GM23338 (cell line): ENCODE measurements around the gene TDRD7. TPM values are rescaled to one million over a fixed set of nuclear protein-coding genes. Genes with fewer than 3 reads are reported as not detected.

Source experiments
- ATAC-seq: fragments of 200-7000 bp; cut with Tn5 transposase; 3 replicates; pipeline ENCODE4 v1.9.1; 2020
- DNase-seq: peaks from one replicate; pipeline ENCODE4 v3.0.0-alpha.2; 2015; ENCODE audit warnings: low spot score
- H2AFZ ChIP-seq: fragments of 200-600 bp; sonication (generic); 2 replicates; pipeline ENCODE4 v1.8.0; 2016; ENCODE audit warnings: antibody characterized with exemption, mild to moderate bottlenecking, moderate library complexity
- H3F3A ChIP-seq: fragments of 200-600 bp; sonication (generic); replicated peaks from 2 replicates; pipeline ENCODE4 v1.8.0; 2017; ENCODE audit warnings: antibody characterized with exemption, mixed run types, low read depth
- H3K27ac ChIP-seq: fragments of 200-600 bp; sonication (generic); 2 replicates; pipeline ENCODE4 v1.6.1; 2016; ENCODE audit warnings: low read depth
- H3K27me3 ChIP-seq: fragments of 200-600 bp; sonication (generic); 2 replicates; pipeline ENCODE4 v1.8.0; 2016; ENCODE audit warnings: mild to moderate bottlenecking, mixed run types, moderate library complexity; ENCODE audit not compliant: insufficient read depth
- H3K36me3 ChIP-seq: fragments of 200-600 bp; sonication (generic); 2 replicates; pipeline ENCODE4 v1.8.0; 2016; ENCODE audit warnings: mild to moderate bottlenecking; ENCODE audit not compliant: insufficient read depth
- H3K4me1 ChIP-seq: fragments of 200-600 bp; sonication (generic); 2 replicates; pipeline ENCODE4 v1.8.0; 2016; ENCODE audit warnings: mild to moderate bottlenecking, moderate library complexity; ENCODE audit not compliant: insufficient read depth
- H3K4me2 ChIP-seq: fragments of 200-600 bp; sonication (generic); 2 replicates; pipeline ENCODE4 v1.7.1; 2017; ENCODE audit warnings: mixed run types
- H3K4me3 ChIP-seq: fragments of 200-600 bp; sonication (generic); 2 replicates; pipeline ENCODE4 v1.6.1; 2016; ENCODE audit warnings: mixed run types
- H3K79me2 ChIP-seq: fragments of 200-600 bp; sonication (generic); replicated peaks from 2 replicates; pipeline ENCODE4 v1.8.0; 2017; ENCODE audit warnings: mild to moderate bottlenecking; ENCODE audit not compliant: insufficient read depth
- H3K9me2 ChIP-seq: fragments of 200-600 bp; sonication (generic); 2 replicates; pipeline ENCODE4 v1.8.0; 2017; ENCODE audit not compliant: insufficient read depth
- H4K20me1 ChIP-seq: fragments of 200-600 bp; sonication (generic); replicated peaks from 2 replicates; pipeline ENCODE4 v1.8.0; 2017; ENCODE audit warnings: mild to moderate bottlenecking; ENCODE audit not compliant: insufficient read depth
- H3K27ac Mint-ChIP-seq: 2 replicates; pipeline ENCODE4 v1.8.0; 2020; ENCODE audit warnings: inconsistent platforms, mild to moderate bottlenecking, moderate library complexity, mixed read lengths
- H3K27me3 Mint-ChIP-seq: 3 replicates; pipeline ENCODE4 v1.8.0; 2022; ENCODE audit warnings: low read depth, mild to moderate bottlenecking, moderate library complexity, mixed read lengths, inconsistent platforms; ENCODE audit not compliant: insufficient read depth, poor library complexity
- H3K36me3 Mint-ChIP-seq: 3 replicates; pipeline ENCODE4 v1.8.0; 2021; ENCODE audit warnings: low read depth, mild to moderate bottlenecking, inconsistent platforms, moderate library complexity, mixed read lengths
- H3K4me1 Mint-ChIP-seq: 3 replicates; pipeline ENCODE4 v1.8.0; 2020; ENCODE audit warnings: mild to moderate bottlenecking, inconsistent platforms, mixed read lengths
- H3K4me3 Mint-ChIP-seq: 3 replicates; pipeline ENCODE4 v1.8.0; 2021; ENCODE audit warnings: moderate library complexity, mild to moderate bottlenecking, inconsistent platforms, mixed read lengths
- H3K9me3 Mint-ChIP-seq: 3 replicates; pipeline ENCODE4 v1.8.0; 2020; ENCODE audit warnings: moderate library complexity, mild to moderate bottlenecking, inconsistent platforms, mixed read lengths
- CREB1 ChIP-seq: fragments of 250-450 bp; sonication (Bioruptor Pico); IDR thresholded peaks from 2 replicates; pipeline ENCODE4 v1.5.0; 2020; ENCODE audit warnings: low read depth, mild to moderate bottlenecking, moderate library complexity
- CTCF ChIP-seq, 2 experiments: fragments of 200-600 bp in 1 of 2; sonication (generic) in 1 of 2; conservative IDR thresholded peaks; 2 replicates each; pipeline versions ENCODE4 v1.5.1 to v1.6.1; 2016 to 2017; ENCODE audit warnings: antibody characterized with exemption in 2 of 2, low read depth in 2 of 2, mild to moderate bottlenecking in 2 of 2, moderate library complexity in 1 of 2
- ETS1 ChIP-seq: IDR thresholded peaks from 2 replicates; pipeline ENCODE4 v1.6.1; 2016; ENCODE audit warnings: antibody characterized with exemption
- EZH2 ChIP-seq: fragments of 200-600 bp; sonication (generic); IDR thresholded peaks from one replicate; pipeline ENCODE4 v1.8.0; 2017; ENCODE audit warnings: antibody characterized with exemption, mild to moderate bottlenecking, low read depth; ENCODE audit not compliant: unreplicated experiment
- EZH2phosphoT487 ChIP-seq: fragments of 200-600 bp; sonication (generic); IDR thresholded peaks from one replicate; pipeline ENCODE4 v1.8.1; 2018; ENCODE audit warnings: antibody characterized with exemption; ENCODE audit not compliant: unreplicated experiment
- JUNB ChIP-seq: IDR thresholded peaks from one replicate; pipeline ENCODE4 v1.6.1; 2016; ENCODE audit warnings: antibody characterized with exemption; ENCODE audit not compliant: unreplicated experiment
- NANOG ChIP-seq: IDR thresholded peaks from 2 replicates; pipeline ENCODE4 v1.6.1; 2016; ENCODE audit warnings: antibody characterized with exemption, borderline replicate concordance
- POLR2AphosphoS5 ChIP-seq: IDR thresholded peaks from 2 replicates; pipeline ENCODE4 v1.6.1; 2016; ENCODE audit warnings: antibody characterized with exemption, low read depth
- REST ChIP-seq: IDR thresholded peaks from one replicate; pipeline ENCODE4 v1.6.1; 2018; ENCODE audit warnings: antibody characterized with exemption; ENCODE audit not compliant: unreplicated experiment
- STAT1 ChIP-seq: IDR thresholded peaks from one replicate; pipeline ENCODE4 v1.6.1; 2016; ENCODE audit warnings: antibody characterized with exemption; ENCODE audit not compliant: unreplicated experiment
- ZNF114 ChIP-seq: fragments of 250-450 bp; sonication (Bioruptor Pico); IDR thresholded peaks from 2 replicates; pipeline ENCODE4 v1.5.0; 2020; ENCODE audit warnings: mild to moderate bottlenecking, moderate library complexity
- ZNF331 ChIP-seq: fragments of 250-450 bp; sonication (Bioruptor Pico); IDR thresholded peaks from 2 replicates; pipeline ENCODE4 v1.5.0; 2020; ENCODE audit warnings: low read depth, mild to moderate bottlenecking, moderate library complexity
- ZNF462 ChIP-seq: fragments of 250-450 bp; sonication (Bioruptor Pico); IDR thresholded peaks from 2 replicates; pipeline ENCODE4 v1.5.0; 2020; ENCODE audit warnings: mild to moderate bottlenecking, moderate library complexity
- polyA plus RNA-seq: library from polyadenylated mRNA; unstranded; fragments of >200 nt; fragmentation: Nextera tagmentation; extraction: Ambion mirVana; gene quantifications from 2 replicates; pipeline ENCODE4 v1.2.1, GENCODE V29; 2016
- total RNA-seq: library from RNA; depleted of rRNA; stranded (reverse); fragments of >200 nt; shearing (Covaris generic); gene quantifications from 2 replicates; pipeline ENCODE4 v1.2.3, GENCODE V29; 2014

TDRD7 gene
- total and polyA plus RNA-seq, 2 experiments from 2014 or later: 1.7 to 3.1 TPM

GRCh38 chr9:97518909-97519307 lies 107.0 kb downstream of the TDRD7 start:
- Mint-ChIP-seq H3K4me3 (no peak overlapping the region), H3K9me3 (no peaks in the 10 kb centered on the region; the same call in 1 of the 3 replicates), H3K27me3 (peaks cover 17% of the 10 kb centered on the region), H3K4me1 (peaks cover 12% of the 10 kb centered on the region), H3K36me3 (no peaks in the 10 kb centered on the region), H3K27ac (no peak overlapping the region)
- H3K36me3 ChIP-seq: no peaks in the 10 kb centered on the region
- H3K27ac ChIP-seq: no peak overlapping the region
- H4K20me1 ChIP-seq: no peaks in the 10 kb centered on the region
- no peak overlapping the region for H3K4me2 ChIP-seq
- no peaks in the 10 kb centered on the region for H3K9me2 ChIP-seq
- no peaks in the 10 kb centered on the region for H3F3A ChIP-seq
- no peak overlapping the region for H2AFZ ChIP-seq
- DNase-seq: no peak
- no peaks in the 10 kb centered on the region for H3K79me2 ChIP-seq
- no peak overlapping the region for H3K4me3 ChIP-seq
- ATAC-seq: no peak
- no peaks in the 10 kb centered on the region for H3K4me1 ChIP-seq
- H3K27me3 ChIP-seq: no peaks in the 10 kb centered on the region
- TF ChIP-seq ZNF114 (CRISPR knock-in tag): no peak
- no peak for TF ChIP-seq CTCF (conservative IDR thresholded peaks at IDR 0.05; ENCODE audit: low read depth in 2 of 2)
- TF ChIP-seq EZH2phosphoT487: no peak
- TF ChIP-seq CREB1 (CRISPR knock-in tag): no peak
- TF ChIP-seq NANOG: no peak
- no peak for TF ChIP-seq ZNF331
- no peak for TF ChIP-seq ZNF462 (CRISPR knock-in tag)
- no peak for TF ChIP-seq POLR2AphosphoS5
- no peak for TF ChIP-seq JUNB
- no peak for TF ChIP-seq STAT1
- TF ChIP-seq REST: no peak
- no peak for TF ChIP-seq ETS1
- TF ChIP-seq EZH2: no peak
